T-helper 9 cell (primary cell): ENCODE results near the gene CCP110.

Experiments
- DNase-seq: peaks from one replicate; pipeline ENCODE4 v3.0.0-alpha.2; 2020

CCP110 gene

DNA sequence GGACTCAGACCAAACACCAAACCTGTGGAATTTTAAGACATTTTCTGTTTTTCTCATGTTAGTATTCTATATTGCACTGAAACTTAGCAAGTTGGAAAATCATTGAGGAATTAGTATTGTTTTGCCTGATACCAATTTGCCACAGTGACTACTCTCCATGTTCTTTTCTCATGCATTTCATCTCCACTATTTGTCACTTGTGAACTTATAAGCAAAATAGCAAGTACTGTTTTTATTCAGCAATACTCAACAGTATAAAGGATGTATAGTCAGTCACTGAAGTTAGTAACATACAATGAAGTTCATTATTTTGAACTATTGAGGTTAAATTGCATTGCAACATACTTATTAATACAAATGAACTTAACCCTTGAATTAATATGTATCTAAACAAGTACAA is 25.9 kb downstream of the CCP110 start:
- DNase-seq = no peak

DNA sequence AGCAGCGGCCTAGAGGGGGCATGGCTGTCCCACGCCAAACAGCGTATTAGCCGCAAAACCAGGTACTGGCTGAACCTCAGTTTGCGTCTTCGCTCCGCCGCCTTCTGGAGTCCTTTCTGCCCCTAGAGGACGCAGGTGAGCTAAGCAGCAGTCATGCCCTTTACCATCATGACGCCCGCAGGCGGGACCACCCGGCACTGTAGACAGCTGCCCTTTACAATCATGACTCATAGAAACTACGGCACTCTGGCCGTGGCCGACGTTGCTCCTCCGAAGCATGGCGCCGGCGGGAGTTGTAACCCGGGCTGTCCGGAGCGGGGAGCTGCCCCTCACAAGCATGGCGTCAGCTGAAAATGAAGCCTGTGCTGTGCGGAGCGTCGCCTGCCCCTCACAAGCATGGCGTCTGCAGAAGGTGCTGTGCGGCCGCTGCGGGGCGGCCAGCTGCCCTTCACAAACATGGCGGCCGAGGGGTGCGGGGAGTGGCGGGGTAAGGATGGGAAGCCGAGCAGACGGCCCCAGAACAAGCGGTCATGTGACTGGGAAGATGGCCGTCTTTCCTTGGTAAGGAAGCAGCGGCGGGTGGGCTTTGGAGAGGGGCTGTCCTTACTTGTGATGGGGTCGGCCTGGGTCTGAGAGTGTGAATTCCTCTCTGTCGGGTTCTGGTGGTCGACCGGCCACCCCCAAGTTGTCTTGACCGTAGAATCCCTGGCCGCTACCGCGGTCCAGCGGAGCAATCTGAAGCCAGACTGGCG is 31.6 kb downstream of the CCP110 start, which contains the start of gene VPS35L:
Gene VPS35L (plus strand): TSS at position 518 of the 752 bp plus-strand sequence. CDS start 27 bp downstream, at position 545.
- DNase-seq = peak; percentile 95

DNA sequence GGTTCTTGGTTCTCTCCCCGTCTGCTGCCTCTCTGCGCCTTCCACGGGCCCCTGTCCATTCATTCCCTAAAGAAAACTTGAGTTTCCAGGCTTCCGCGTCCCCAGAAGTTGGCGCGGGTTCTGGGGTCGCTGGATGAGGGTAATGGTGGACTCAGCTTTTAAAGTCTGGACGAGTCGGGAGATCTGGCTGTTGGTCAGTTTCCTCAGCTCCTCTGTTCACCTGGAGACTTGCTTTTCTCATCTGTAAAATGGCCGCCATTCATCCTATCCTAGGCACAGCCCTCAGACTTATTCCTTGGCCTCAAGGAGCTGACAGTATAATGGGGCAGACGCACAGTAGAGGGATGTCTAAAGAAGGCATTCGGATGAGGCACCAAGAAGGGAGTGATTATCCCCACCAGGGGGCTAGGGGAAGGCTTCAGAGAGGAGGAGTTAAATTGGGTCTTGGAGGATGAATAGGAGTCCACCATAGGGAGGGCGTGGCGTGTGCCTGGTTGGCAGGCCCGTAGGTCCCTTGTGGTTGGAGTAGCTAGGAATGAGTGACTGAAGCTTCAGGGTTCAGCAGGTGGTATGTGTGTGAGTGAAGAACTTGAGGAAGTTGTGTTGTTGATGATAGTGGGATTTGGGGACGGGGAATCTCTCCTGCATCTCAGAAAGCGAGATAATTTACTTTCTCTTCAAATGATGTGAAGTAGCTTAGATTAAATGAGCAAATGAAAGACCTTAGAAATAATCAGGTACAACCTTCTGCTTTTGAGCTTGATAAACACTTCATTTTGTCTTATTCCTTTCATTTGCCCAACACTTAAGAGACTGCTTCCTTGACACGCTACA is 32.4 kb downstream of the CCP110 start:
- no peak for DNase-seq

DNA sequence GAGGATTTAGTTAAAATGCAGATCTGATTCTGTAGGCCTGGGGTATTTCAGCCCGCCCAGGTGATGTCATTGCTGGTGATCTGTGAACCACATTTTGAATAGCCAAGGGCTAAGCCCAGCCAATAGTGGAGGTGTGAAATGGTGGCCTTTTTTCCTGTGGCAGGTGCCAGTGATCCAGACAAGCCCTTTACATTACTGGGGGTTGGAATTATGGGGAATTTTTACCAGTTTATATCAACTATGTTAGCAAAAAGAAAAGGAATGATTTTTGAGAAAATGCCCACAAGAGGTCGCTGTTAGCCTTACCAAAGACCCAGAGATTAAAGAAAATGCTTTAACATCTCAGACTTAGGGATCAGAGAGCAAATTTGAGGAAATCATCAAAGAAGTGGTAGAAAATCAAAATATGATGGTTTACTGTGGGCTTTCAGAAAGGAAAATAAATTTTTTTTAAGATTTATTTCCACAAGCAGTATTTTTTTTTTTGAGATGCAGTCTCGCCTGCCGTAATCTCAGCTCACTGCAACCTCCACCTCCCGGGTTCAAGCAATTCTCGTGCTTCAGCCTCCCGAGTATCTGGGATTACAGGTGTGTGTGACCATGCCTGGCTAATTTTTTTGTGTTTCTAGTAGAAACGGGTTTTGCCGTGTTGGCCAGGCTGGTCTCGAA is 35.6 kb downstream of the CCP110 start:
- DNase-seq = peak; percentile 16

DNA sequence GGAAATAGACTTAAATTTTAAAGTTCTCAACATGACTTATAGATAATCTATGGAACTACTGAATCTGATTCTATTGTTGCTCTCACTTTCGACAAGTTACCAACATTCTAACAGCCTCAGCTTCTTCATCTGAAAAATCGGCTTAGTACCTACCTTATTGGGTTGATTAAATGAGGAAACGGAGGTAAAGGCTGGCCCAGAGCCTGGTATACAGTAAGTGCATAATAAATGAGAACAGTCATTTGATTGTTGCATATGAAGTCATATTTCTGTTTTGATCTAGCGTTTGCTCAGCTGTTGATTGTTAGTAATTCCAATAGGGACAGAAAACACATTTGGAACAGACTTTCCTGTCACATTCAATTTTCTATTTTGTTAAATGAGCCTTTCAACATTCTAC is 36.3 kb downstream of the CCP110 start:
- DNase-seq = no peak

DNA sequence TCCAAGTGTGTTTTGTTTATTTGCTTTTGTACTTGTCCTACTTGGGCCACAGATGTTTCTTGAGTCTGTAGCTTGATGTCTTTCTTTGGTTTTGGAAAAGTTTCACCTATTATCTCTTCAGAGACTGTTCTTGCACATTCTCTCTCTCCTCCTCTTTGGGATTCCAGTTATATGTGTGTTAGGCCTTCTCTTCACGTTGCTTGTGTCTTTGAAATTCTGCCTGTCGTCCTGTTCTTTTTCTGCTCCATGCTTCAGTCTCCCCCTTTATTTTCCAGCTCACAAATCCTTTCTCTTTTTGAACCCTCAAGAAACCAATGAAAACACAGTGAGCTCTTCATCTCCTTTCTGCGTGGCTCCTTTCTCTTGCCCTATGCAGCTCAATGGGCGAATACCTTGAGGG is 39.6 kb downstream of the CCP110 start:
- DNase-seq = no peak

DNA sequence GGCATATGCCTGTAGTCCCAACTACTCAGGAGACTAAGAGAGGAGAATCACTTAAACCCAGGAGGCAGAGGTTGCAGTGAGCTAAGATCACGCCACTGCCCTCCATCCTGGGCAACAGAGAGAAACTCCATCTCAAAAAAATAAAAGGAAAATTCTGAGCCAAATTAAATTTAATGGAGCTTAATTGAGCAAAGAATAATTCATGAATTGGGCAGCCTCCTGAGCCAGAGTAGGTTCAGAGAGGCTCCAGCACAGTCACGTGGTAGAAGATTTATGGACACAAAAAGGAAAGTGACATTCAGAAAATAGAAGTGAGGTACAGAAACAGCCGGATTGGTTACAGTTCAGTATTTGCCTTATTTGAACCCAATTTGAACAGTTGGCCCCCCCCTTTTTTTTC is 42.6 kb downstream of the CCP110 start:
- DNase-seq = no peak

DNA sequence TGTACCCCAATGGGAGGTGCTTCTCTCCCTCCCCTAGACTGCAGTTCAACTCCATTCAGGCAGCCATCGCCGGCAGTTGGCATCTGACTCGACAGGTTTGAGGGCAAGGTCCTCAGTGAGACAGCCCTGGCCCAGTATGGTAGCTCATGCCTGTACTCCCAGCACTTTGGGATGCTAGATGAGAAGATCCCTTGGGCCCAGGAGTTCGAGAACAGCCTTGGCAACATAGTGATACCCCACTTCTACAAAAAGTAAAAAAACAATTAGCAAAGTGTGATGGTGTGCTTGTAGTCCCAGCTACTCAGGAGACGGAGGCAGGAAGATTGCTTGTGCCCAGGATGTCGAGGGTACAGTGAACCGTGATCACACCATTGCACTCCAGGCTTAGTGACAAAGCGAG is 43.8 kb downstream of the CCP110 start:
- no peak for DNase-seq

DNA sequence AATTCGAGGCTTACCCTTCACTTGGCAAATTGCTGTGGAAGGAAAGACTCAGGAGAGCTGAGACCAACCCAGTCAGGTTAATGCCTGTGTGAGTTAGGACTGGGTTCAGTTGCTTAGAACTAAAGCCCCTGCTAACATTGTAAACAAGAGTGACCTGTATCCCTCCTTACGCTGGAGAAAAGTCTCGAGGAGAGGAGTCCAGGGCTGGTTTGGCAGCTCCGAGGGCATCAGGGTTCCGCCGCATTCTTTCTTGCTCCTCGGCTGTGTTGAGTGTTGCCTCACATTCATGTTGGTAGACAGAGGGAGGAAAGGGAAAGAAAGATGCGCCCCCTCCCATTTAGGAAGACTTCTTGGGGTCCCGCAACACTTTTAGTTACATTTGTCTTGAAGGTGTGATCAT is 50.3 kb downstream of the CCP110 start:
- no peak for DNase-seq

DNA sequence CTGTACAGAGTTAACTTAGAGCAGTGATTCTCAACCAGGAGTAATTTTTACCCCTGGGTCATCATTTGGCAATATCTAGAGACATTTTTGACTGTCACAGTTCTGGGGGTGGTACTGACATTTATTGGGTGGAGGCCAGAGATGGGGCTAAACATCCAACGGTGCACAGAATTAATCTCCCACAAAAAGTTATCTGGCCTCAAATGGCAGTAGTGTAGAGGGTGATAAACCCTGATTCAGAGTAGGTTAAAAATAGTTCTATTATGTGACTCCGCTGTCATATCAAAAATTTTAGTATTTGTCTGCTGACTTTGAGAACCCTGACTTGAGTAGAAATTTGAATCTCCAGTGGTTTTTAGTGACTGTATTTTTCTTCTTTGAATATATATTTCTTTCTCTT is 50.9 kb downstream of the CCP110 start:
- no peak for DNase-seq

DNA sequence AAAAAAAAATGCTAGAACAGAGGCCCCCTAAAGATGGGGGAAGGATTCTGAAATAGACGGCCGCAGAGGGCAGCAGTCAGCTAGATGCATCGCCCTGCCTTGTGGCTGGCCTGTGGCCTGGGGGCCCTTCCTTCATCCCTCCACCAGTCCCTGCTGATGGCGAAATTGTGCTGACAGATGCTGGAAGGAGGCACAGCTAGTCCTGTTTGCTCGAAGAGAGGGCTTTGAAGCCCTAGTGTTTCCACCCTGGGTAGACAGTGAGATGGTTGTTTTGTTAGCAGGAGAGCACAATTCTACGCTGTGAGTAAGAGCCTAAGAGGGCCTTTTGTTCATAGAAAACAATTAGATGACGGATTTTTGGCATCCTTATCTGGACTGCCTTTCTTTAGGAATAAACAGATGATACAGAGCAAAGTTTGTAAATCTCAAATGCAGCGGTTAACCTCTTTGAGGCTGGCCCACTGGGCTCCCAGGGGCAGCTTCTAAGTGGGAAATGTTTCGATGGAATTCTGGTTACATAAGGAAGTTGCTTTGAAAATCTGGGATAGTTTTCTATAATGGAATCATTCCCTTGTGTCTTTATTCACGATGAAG is 54.7 kb downstream of the CCP110 start:
- no peak for DNase-seq

DNA sequence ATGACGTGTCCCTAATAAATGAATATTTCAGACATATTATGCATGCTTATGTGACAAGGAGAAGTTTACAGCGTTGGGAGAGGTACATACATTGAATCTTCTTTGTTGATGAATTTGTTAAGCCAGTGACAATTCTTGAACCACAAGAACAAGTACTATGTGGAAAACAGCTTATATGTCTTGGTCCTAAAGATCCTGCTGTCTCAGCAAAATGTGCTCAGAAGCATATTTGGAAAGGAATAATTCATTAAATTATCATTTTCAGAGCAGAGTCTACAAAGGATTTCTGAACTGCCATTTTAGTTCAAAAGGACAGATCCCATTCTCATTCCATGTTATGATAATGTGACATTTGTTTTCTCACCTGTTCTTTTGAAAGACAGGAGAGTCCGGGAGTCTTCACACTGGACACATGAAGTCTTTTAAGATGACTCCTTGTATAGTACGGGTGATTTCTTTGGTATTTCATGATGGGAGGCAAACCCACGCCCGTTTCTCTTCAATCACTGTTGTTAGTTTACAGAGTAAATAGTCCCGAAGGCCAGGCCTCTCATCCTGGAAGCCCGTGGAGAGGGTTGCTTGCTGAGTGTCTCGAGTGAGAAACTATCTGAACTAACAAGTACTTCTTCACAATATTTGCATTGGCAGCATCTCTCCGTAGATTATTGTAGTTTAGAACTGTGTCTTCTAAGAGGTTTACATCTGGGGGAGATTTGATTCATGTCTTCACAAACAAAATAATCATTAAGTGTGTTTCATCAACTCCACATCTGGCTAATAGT is 58.5 kb downstream of the CCP110 start:
- no peak for DNase-seq

DNA sequence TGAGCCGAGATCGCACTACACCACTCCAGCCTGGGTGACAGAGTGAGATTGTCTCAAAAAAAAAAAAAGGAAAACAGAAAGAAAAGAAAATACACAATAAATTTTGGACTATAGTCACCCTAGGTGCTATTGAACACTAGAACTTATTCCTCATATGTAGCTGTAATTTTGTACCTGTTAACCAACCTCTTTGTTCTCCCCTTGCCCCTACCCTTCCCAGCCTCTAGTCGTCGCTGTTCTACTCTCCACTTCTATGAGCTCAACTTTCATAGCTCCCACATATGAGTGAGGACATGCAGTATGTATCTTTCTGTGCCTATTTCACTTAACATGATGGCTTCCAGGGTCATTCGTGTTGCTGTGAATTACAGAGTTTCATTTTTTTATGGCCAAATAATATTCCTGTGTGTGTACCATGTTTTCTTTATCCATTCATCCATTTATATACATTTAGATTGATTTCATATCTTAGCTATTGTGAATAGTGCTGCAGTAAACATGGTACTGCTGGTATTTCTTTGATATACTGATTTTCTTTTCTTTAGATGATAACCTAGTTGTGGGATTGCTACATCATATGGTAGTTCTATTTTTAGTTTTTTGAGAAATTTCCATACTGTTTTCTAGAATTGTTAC is 60.0 kb downstream of the CCP110 start:
- no peak for DNase-seq

DNA sequence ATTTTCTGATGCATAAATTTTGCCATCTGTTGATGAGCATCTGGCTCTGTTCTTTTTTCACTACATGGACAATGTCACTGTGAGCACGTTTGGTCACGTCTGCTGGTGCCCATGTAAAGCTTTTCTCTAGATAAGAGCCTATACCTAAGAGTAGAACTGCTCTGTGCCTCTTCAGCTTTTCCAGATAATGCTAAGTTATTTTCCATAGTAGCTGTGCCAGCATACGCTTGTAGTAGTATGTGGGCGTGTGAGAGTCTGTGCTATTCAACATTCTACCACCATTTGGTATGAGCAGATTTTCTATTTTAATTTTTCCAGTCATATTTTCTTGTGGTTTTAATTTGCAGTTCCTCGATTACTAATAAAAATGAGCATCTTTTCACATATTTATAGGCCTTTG is 64.9 kb downstream of the CCP110 start:
- no peak for DNase-seq

DNA sequence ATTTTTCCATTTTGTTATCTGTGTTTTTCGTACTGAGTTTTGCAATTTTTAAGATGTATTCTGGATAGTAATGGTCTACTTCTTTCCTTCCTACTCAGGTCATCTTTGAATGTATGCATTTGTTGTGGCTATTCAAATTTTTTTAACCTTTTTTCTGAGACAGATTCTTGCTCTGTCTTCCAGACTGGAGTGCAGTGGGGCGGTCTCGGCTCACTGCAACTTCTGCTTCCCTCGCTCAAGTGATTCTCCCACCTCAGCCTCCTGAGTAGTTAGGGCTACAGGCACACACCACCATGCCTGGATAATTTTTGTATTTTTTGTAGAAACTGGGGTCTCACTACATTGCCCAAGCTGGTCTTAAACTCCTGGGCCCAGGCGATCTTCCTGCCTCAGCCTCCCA is 65.4 kb downstream of the CCP110 start:
- DNase-seq = no peak

DNA sequence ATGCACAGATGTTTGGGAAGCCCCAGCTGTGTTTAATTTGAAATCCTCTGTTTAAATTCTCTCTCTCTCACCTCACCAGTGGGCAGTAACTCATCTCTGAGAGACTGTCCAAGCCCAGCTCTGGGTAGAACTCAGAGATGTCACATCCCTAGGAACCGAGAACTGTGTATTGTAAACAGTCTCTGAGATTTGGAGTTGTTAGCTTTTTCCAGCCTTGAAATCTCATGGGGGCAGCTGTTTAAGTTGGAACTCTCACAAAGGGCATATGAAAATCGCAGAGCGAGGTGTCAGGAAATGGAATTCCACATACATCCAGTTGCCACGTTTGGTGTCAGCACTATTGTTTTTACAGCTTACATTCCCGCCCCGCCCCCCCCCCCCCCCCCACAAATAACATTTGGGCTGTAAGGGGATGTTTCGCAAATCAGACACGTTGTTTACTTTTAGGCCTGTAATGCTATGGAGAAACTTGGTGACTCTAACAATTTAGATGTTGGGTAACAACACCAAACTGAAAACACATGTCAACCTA is 66.1 kb downstream of the CCP110 start:
- no peak for DNase-seq

DNA sequence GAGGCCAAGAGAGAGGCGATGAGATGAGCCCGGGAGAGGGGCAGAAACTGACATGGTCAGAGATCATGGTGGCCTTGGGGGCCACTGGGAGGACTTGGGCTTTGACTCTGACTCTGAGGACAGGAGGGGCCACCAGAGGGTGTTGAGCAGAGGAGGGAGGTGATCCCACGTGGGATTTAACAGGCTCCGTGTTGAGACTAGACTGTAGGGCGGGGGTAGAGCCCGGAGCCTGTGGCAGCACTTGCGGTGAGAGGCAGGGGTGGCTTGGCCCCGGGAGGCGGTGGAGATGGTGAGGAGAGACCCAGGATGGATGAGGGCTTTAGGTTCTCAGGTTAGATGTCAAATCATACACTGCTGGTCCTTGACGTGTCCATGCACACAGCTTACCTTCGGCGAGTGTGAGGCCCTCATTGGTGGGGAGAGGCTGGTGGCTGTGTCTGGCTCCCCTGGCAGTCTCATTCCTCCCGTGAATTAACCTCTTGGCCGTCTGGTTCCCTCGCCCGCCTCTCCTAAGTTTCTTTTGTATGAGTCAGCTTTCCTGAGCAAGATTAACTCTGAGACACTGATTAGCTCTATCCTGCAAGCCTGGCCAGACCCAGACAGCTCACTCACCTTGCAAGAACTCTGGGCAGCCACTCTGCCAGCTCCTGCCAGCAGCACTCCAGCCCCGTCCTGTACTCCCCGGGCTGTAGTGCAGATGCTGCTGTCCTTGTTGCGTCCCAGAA is 71.5 kb downstream of the CCP110 start:
- DNase-seq = no peak

DNA sequence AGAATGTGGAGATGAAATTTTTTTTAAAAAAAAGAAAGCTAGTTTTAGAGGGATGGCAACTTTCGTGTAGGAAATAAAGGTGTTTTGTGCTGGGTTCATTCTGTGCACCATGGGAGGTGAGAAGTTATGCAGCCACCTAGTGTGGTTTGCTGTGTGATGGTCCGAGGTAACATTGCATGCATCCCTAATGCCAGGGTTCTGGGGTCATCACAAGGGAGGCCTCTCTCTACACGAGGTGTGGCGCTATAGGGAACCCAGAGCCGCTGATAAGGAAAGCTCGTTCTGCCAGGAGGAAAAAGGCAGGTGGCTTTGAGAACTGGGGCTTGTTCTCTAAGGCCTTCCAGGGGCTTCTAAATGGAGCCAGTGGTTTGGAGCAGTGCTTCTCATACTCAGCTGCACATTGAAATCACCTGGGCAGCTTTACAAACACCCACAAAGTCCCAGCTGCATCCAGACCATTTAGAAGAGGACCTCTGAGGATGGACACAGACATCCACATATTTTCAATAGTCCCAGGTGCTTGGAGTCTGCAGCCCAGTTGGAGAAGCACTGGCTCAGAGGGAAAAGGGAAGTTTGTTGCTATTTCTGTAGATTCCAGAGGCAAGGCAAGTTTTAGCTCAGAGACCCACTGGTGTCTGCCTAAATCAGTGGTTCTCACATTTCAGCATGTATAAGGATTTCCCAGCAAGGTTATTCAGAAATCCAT is 75.2 kb downstream of the CCP110 start:
- DNase-seq = no peak

DNA sequence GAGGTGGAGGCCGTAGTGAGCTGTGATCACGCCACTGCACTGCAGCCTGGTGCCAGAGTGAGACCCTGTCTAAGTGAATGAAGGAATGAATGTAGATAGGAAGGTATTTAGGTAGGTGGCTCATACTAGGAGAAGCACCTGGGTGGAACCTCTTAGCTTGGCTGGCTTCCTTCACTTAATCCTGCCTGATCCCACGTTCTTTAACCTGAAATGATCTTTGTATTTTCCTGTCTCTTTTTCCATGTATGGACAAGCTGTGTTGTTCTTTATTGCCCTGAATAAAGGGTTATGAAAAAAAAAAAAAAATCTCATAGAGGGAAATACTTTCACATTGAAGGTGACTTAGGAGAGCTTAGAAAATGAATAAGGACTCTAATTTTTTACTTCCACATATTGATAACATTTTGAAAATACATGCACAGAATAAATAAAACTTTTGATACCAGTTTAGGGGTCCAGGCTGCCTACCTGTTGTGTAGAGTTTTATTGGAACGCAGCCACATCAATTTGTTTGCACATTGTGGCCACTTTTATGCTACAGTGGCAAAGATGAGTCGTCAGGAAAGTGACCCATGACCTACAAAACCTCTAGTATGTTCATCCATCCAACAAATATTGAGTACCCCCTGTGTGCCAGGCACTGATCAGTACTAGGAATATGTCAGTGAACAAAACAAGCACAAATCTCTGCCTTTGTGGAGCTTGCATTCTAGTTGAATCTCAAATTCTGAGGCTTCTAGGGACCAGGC is 76.4 kb downstream of the CCP110 start:
- DNase-seq = no peak
